RCC 7860 (cell line): ENCODE results near the gene TRIM69.

Source experiments
- DNase-seq: peaks from one replicate; pipeline ENCODE4 v3.0.0-alpha.2; 2015; ENCODE audit warnings: low spot score
- FAIRE-seq: peaks from 2 replicates; lab custom pipeline; 2012; peaks lifted over from hg19 to GRCh38; lab: Jason Lieb, UNC

TRIM69 gene

DNA sequence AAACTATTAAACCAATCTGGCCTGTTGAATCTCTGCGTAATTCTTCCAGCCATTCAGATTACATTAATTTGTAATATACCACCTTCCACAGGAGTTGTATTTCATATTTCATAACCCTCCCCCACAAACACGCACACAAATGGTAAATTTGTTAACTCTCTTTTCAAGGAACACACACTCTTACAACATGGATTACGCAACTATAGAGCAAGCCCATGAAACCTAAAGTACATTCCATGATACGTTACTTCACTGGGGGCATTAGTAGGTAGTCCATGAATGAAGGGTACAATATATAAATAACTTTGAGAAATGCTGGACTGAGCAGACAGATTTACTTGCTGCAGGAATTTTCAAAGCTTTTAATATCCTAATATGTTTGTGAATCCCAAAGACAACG lies 65.0 kb downstream of the TRIM69 start:
- FAIRE-seq (no peak), DNase-seq (no peak)

DNA sequence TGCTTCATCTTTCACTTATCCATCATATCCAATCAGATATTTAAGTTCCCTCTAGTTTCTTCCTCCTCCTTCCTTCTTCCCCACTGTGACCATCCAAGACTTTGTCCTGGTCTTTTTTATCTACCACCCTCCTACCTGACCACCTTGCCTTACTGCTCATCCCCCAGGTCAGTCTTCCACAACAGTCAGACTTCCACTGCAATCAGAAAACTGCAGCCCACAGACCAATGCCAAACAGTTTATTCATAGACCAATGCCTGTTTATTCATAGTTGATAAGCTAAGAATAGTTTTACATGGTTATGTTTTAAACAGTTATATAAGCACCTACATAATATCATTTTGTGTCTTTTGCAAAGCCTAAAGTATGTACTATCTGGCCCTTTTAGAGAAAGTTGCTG lies 65.5 kb downstream of the TRIM69 start:
- DNase-seq = no peak
- FAIRE-seq = no peak

DNA sequence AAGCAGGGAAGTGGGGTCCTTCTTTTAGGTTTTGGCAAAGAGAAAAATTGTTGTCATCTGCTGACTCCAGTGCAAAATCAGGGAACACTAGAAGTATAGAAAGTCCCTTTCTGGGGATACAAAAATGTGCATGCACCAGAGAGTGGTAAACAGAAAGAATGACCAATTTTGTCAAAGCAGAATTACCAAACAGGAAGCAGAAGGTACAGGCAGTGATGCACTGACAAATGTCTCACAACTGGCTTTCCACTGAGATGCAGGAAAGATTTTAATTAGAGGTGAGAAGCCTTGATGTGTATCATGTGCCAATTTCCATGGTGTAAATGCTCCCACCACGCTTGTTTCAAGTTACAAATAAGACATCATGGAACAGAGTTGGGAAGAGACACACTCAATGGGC lies 66.0 kb downstream of the TRIM69 start:
- FAIRE-seq = no peak

DNA sequence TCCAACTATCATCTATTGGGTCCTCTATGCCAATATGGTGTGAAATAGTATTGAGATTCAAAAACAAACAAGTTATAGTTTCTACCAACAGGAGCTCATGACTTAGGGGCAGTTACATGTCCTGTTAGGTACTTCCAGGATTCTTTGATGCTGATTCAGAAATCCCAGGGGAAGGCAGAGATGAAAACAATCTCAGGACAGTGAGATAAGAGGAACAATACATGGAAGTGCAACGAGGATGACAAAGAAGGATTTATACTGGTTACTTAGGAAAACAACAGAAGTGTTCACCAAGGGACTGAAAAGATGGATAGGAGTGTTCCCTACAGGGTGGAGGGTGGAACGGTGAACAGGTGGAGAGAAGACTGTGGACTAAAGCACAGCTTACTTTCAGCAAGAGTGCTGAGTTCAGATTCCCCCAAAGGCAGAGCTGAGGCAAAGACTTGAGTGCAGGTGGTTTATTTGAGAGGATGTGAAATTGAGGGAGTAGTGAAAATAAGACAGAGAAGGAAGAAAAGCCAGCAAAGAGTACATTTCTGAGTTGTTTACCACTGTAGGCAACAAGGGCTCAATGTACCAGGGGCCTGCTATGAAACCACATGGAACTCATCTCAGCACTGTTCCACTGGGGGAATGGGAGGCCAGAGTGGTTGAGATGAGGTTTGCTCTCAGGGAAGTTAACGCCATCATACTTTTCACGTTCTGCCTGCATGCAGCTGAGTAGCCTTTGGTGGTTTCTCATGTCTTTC lies 68.1 kb downstream of the TRIM69 start:
- no peak for DNase-seq
- FAIRE-seq = no peak

More for the DNA sequence above, 66.0 kb downstream of the TRIM69 start:
- no peak for DNase-seq

DNA sequence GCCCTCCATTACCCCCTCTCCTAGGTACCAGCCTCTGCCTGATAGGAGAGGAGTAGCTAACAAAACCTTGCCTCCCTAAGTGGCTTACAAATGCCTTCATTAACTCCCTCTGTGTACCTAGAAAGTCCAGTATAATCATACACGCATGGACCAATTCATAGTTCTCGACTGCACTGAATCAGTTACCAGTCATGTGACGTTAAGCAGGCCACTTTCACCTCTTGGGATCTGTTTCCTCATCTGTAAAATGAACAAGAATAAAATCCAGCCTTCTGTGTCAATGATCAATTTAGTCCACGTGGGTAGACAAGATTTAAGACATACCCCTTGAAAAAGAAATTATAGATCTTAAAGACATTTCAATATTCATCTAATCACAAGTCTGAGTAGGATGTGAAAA lies 72.2 kb downstream of the TRIM69 start:
- DNase-seq = no peak
- FAIRE-seq = no peak

DNA sequence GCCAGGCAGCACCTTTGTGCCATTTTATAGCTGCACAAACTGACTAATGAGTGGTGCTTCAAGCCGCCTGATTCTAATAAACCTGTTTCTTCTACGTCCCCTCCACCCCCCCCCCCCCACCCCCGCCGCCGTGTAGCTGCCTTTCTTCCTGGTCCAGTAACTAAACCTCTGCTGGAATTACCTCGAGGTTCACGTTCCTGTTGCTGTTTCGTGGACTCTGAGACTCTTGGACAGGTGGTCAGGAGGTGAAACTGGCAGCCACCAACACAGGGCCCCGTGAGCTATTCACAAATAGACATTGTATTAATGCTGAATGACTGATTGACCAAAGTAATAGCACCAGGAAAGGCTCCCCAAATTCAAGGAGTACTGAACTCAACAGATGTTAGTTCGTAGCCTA lies 73.9 kb downstream of the TRIM69 start:
- DNase-seq (no peak), FAIRE-seq (no peak)

DNA sequence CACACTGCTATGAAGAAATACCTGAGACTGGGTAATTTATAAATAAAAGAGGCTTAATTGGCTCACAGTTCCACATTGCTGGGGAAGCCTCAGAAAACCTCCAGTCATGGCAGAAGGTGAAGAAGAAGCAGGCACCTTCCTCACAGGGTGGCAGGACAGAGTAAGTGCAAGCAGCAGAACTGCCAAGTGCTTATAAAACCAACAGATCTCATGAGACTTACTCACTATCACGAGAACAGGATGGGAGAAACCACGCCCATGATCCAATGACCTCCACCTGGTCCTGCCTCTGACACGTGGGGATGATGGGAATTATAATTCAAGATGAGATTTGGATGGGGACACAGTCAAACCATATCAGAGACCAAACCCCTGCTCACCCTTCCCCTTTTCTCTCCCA lies 75.0 kb downstream of the TRIM69 start:
- DNase-seq = no peak
- no peak for FAIRE-seq

DNA sequence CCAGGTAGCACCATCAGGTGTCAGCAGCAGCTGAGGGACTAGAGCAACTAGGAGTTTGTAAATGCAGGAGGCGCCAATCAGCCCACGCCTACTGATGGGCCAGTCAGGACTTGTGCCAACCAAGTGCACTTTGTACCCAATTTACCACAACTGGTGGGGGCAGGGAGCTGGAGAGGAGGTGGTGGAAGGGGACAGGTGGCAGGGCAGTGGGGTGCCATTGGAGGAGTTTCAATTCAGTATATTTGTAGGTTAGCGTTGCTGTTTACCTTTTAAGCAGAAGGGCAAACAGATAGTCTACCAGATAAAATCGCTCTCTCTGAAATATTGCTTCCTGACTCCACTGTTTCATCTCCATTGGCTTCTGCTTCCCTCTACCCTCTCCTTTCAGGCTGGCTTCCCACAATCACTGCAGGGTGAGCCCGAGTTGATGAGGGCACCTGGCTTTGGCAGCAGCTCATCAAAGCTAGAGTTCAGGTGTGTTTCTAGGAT lies 75.7 kb downstream of the TRIM69 start:
- FAIRE-seq (no peak), DNase-seq (no peak)

DNA sequence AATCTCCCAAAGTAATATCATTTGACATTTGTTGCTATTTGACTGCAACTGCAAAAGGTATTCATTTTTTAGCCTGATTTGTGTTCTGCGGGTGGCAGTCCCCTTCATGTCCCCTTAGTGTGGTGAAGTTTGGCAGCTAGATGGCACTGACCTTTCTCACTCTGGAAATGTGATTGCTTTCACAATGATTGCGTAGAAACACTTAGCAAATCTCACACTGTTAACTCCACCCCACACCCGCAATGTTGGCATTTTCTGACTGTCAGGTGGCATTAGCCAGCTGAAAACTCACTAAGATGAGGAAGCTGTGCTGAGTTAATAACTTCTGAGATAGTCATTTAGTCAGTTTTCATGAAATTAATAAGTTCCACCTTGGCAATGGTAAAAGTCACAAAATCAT lies 76.9 kb downstream of the TRIM69 start:
- DNase-seq (no peak), FAIRE-seq (no peak)
